ENCODE data around the gene ARPC4. TPM values are rescaled to one million over a fixed set of nuclear protein-coding genes. Genes with fewer than 3 reads are reported as not detected.
"Not testable (repeated sequence)": the region's sequence is repeated elsewhere in the genome, so short reads cannot be mapped to it uniquely, and the experiment has no call there.

The ARPC4 gene
- total RNA-seq, 1 donor from 2014 or later: 317 TPM

GRCh38 chr3:9851926-9852325, 59.0 kb downstream of the ARPC4 start:
- not testable (repeated sequence) for DNase-seq (ENCODE audit: low read depth in 2 of 2)

- DNase-seq (ENCODE audit: low read depth in 2 of 2): no peak
Observed at GRCh38 chr3:9852528-9852927, 59.6 kb downstream of the ARPC4 start.

GRCh38 chr3:9854291-9854940, 61.5 kb downstream of the ARPC4 start:
- not testable (repeated sequence) for DNase-seq (ENCODE audit: low read depth in 2 of 2)

GRCh38 chr3:9855594-9855993, 62.7 kb downstream of the ARPC4 start:
- DNase-seq (ENCODE audit: low read depth in 2 of 2): no peak

Other genes starting within 250 kb of the ARPC4 start
- gene LHFPL4, start 239.3 kb upstream of the ARPC4 start, total RNA-seq: under 0.01 TPM in 2 replicates
- gene MTMR14, start 143.6 kb upstream of the ARPC4 start, total RNA-seq: 57.0 and 62.8 TPM in 2 replicates
- not detected in 2 replicates for gene CPNE9, start 89.2 kb upstream of the ARPC4 start, total RNA-seq
- gene BRPF1, start 61.3 kb upstream of the ARPC4 start, total RNA-seq: 12.2 and 17.8 TPM in 2 replicates
- gene OGG1, start 43.1 kb upstream of the ARPC4 start, total RNA-seq: 14.9 and 17.2 TPM in 2 replicates
- 24.7 and 33.1 TPM in 2 replicates for gene CAMK1, start 23.1 kb upstream of the ARPC4 start, total RNA-seq
- 23.7 and 26.2 TPM in 2 replicates for gene TADA3, start 609 bp upstream of the ARPC4 start, total RNA-seq
- 4.1 and 7.6 TPM in 2 replicates for gene TTLL3, start 17.2 kb downstream of the ARPC4 start, total RNA-seq
- 16.7 and 22.6 TPM in 2 replicates for gene RPUSD3, start 50.9 kb downstream of the ARPC4 start, total RNA-seq
- not detected in 2 replicates for gene CIDEC, start 87.2 kb downstream of the ARPC4 start, total RNA-seq
- gene JAGN1, start 97.5 kb downstream of the ARPC4 start, total RNA-seq: 25.0 and 31.7 TPM in 2 replicates
- 0.13 TPM in 2 replicates for gene IL17RE, start 109.8 kb downstream of the ARPC4 start, total RNA-seq
- 16.9 and 25.3 TPM in 2 replicates for gene IL17RC, start 124.0 kb downstream of the ARPC4 start, total RNA-seq
- 22.0 and 33.5 TPM in 2 replicates for gene CRELD1, start 140.8 kb downstream of the ARPC4 start, total RNA-seq
- gene PRRT3, start 159.3 kb downstream of the ARPC4 start, total RNA-seq: 0.51 and 0.63 TPM in 2 replicates
- gene EMC3, start 193.8 kb downstream of the ARPC4 start, total RNA-seq: 38.1 and 44.9 TPM in 2 replicates
- 11.3 and 20.4 TPM in 2 replicates for gene FANCD2, start 233.4 kb downstream of the ARPC4 start, total RNA-seq

Measured in dermis microvascular lymphatic vessel endothelial cell (primary cell).